GM21390 (cell line): Measurements from ENCODE around the gene CHID1.

Experiments used
- ATAC-seq: cut with Tn5 transposase; IDR thresholded peaks from one replicate; pipeline ENCODE4 v1.9.1; 2021; ENCODE audit not compliant: unreplicated experiment

CHID1 gene

GRCh38 chr11:910589-911030 is at the start of gene CHID1:
TSS of gene CHID1 (minus strand) at chr11:910810. CDS start at chr11:904816, 5,994 bp downstream.
- ATAC-seq, result peak; percentile 88

- ATAC-seq, result no peak
Observed at GRCh38 chr11:959608-960007, 49.0 kb upstream of the CHID1 start.

GRCh38 chr11:959027-959426 is 48.4 kb upstream of the CHID1 start:
- no peak for ATAC-seq

- ATAC-seq, result no peak
Observed at GRCh38 chr11:958101-958500, 47.5 kb upstream of the CHID1 start.

GRCh38 chr11:957212-957920 is 46.8 kb upstream of the CHID1 start:
- ATAC-seq, result no peak

GRCh38 chr11:955154-956063 is 44.8 kb upstream of the CHID1 start:
- no peak for ATAC-seq

- ATAC-seq, result no peak
Observed at GRCh38 chr11:954392-955153, 44.0 kb upstream of the CHID1 start.

GRCh38 chr11:953512-953911 is 42.9 kb upstream of the CHID1 start:
- ATAC-seq, result no peak

- ATAC-seq, result no peak
Observed at GRCh38 chr11:952406-953385, 42.1 kb upstream of the CHID1 start.

- no peak for ATAC-seq
Observed at GRCh38 chr11:951507-951906, 40.9 kb upstream of the CHID1 start.

GRCh38 chr11:947744-948143 is 37.1 kb upstream of the CHID1 start:
- no peak for ATAC-seq

GRCh38 chr11:945986-946385 is 35.4 kb upstream of the CHID1 start:
- no peak for ATAC-seq

- ATAC-seq, result no peak
Observed at GRCh38 chr11:944711-945470, 34.3 kb upstream of the CHID1 start.

GRCh38 chr11:942823-943222 is 32.2 kb upstream of the CHID1 start:
- ATAC-seq, result no peak

- no peak for ATAC-seq
Observed at GRCh38 chr11:940496-941135, 30.0 kb upstream of the CHID1 start.

- ATAC-seq, result no peak
Observed at GRCh38 chr11:937841-938261, 27.2 kb upstream of the CHID1 start.

- no peak for ATAC-seq
Observed at GRCh38 chr11:936199-936598, 25.6 kb upstream of the CHID1 start.

GRCh38 chr11:934527-934926 is 23.9 kb upstream of the CHID1 start:
- no peak for ATAC-seq

- no peak for ATAC-seq
Observed at GRCh38 chr11:933936-934335, 23.3 kb upstream of the CHID1 start.
